ENCODE data around the gene ZNF77.

ZNF77 gene

GRCh38 chr19:2986951-2987524 is 42.3 kb upstream of the ZNF77 start:
- TF ChIP-seq, protein P1, sequence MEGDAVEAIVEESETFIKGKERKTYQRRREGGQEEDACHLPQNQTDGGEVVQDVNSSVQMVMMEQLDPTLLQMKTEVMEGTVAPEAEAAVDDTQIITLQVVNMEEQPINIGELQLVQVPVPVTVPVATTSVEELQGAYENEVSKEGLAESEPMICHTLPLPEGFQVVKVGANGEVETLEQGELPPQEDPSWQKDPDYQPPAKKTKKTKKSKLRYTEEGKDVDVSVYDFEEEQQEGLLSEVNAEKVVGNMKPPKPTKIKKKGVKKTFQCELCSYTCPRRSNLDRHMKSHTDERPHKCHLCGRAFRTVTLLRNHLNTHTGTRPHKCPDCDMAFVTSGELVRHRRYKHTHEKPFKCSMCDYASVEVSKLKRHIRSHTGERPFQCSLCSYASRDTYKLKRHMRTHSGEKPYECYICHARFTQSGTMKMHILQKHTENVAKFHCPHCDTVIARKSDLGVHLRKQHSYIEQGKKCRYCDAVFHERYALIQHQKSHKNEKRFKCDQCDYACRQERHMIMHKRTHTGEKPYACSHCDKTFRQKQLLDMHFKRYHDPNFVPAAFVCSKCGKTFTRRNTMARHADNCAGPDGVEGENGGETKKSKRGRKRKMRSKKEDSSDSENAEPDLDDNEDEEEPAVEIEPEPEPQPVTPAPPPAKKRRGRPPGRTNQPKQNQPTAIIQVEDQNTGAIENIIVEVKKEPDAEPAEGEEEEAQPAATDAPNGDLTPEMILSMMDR (IDR thresholded peaks at IDR 0.05; ENCODE audit: low read depth, low read length, missing control alignments) = no peak
- no peak overlapping the region for H3K4me3 ChIP-seq (replicated peaks; ENCODE audit: low read depth, low read length)
- DNase-seq (ENCODE audit: extremely low read depth, low read depth) = no peak

DNA sequence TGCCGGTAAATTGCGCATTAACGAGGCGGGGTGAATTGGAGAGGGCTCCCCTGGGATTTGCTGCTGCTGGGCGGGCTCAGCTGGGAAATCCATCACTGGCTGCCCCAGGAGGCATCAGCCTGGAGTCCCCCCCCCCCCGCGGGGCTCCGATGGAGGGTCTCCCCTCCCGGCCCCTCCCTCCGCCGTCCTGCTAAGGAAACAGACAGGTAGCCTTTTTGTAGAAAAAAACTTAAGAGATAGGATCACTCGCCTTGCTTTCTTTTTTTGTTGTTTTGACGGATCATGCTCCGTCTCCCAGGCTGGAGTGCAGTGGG is 39.4 kb upstream of the ZNF77 start:
- TF ChIP-seq, protein P1 (IDR thresholded peaks at IDR 0.05; ENCODE audit: low read depth, low read length, missing control alignments) = no peak
- H3K4me3 ChIP-seq (replicated peaks; ENCODE audit: low read depth, low read length) = peak overlapping the region; percentile 34
- DNase-seq (ENCODE audit: extremely low read depth, low read depth) = no peak

GRCh38 chr19:2983351-2984214 is 38.8 kb upstream of the ZNF77 start:
- DNase-seq (ENCODE audit: extremely low read depth, low read depth) = no peak
- peak overlapping the region; percentile 34 for H3K4me3 ChIP-seq (replicated peaks; ENCODE audit: low read depth, low read length)
- TF ChIP-seq, protein P1 (IDR thresholded peaks at IDR 0.05; ENCODE audit: low read depth, low read length, missing control alignments) = no peak

DNA sequence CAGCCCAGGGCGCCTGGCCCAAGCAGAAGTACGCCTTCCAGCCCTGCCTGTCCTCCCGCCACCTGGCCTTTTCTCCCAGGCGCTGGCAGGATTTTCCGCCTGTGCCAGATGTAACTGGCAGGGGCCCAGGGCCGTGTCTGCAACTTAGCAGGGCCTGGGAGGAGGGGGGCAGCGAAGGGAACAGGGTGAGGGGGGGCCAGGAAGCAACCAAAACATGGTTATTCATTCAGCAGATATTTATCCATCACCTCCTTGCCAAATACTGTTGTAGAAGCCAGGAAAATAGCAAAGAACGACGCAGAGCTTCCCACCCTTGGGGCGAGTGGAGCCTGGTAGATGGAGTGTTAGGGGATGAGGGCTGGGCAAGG is 38.2 kb upstream of the ZNF77 start:
- DNase-seq (ENCODE audit: extremely low read depth, low read depth) = no peak
- H3K4me3 ChIP-seq (replicated peaks; ENCODE audit: low read depth, low read length) = no peak overlapping the region
- TF ChIP-seq, protein P1 (IDR thresholded peaks at IDR 0.05; ENCODE audit: low read depth, low read length, missing control alignments) = no peak

- H3K4me3 ChIP-seq (replicated peaks; ENCODE audit: low read depth, low read length) = no peak overlapping the region
- TF ChIP-seq, protein P1 (IDR thresholded peaks at IDR 0.05; ENCODE audit: low read depth, low read length, missing control alignments) = no peak
- DNase-seq (ENCODE audit: extremely low read depth, low read depth) = no peak
Measured at GRCh38 chr19:2982561-2982960, 37.8 kb upstream of the ZNF77 start.

GRCh38 chr19:2981898-2982297 is 37.1 kb upstream of the ZNF77 start:
- no peak overlapping the region for H3K4me3 ChIP-seq (replicated peaks; ENCODE audit: low read depth, low read length)
- TF ChIP-seq, protein P1 (IDR thresholded peaks at IDR 0.05; ENCODE audit: low read depth, low read length, missing control alignments) = no peak
- no peak for DNase-seq (ENCODE audit: extremely low read depth, low read depth)

All from HFF-Myc (cell line).